CD4-positive, alpha-beta T cell treated with Interleukin-6 at 100 ng/mL for 8 hours (primary cell): ENCODE measurements around the gene TCHP.
"Not testable (repeated sequence)": the region's sequence is repeated elsewhere in the genome, so short reads cannot be mapped to it uniquely, and the experiment has no call there.

Experiments
- DNase-seq: peaks from one replicate; pipeline ENCODE4 v3.0.0-alpha.2; 2020; ENCODE audit warnings: mixed read lengths, low spot score

Gene TCHP

DNA sequence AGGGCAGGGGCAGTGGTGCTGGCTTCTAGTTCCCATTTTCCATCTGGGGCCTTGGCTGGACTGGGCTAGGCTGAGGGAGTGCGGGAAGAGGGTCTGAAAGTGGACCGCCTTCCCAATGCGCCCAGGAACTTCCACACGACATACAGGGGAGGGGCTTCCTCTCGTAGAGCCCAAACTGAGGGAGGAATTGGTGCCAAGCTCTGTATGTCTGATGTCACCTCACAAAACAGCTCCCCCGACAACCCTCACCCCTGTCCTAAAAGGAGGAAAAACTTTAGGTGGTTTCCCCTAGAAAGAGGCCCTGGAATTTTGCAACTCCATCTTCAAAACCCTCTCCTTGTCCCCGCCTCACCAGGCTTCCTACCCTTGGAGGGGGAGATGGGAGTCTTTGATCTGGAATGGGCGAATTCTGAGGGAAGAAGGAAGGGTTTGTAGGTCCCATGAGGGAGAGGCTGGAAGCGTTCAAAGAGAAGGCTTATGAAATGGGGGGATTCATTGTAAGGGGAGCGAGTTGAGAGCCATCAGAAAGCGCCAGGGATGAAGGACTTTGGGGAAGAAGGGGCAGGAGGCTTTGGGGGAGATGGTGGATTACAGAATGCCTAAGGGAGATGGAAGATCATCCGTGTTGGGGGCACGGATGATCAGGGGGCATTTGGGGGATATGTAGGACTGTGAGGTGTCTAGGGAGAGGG, 20.6 kb upstream of the TCHP start:
- no peak for DNase-seq

DNA sequence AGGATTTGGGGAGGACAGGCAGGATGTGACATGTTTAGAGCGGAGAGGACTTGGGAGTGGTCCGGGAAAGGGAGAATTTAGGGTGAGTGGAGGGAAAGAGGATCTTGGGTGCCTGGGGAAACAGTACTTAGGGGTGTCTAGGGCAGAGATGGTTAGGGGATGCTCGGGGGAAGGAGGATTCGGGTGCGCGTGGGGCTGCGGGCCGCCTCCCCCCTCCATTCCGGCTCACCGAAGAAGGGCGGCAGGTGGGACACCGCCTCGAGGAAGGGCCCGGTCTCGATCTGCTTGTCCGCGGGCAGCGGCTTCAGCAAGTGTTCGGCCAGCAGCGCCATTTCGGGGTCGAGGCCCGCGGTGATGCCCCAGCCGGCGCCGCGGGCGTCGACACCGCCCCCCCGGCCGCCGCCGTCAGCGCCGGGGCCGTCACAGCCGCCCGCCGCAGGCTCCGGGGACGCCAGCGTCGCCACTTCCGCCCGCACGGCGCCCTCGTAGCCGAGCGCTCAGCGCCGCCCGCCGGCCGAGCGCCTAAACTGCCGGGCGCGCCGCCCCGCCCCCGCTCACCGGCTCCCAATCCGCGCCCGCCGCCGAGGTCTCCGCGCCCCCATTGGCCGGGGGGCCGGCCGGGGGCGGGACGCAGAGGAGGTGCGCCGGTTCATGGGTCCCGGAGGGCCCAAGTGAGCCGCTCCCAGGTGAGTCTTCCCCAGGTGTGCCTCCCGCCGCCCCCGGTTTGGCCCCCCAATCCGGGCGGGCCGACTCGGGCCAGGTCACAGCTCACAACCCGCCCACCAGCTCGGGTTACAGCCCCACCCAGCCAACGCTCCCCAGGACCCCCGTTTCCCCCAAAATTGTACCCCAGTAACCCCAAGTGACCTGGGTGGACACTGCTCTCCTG, 19.8 kb upstream of the TCHP start, which contains the start of gene GLTP:
TSS of gene GLTP (minus strand) at position 499 of the 889 bp plus-strand sequence. CDS start at position 332, 167 bp downstream.
- DNase-seq = peak; percentile 88

DNA sequence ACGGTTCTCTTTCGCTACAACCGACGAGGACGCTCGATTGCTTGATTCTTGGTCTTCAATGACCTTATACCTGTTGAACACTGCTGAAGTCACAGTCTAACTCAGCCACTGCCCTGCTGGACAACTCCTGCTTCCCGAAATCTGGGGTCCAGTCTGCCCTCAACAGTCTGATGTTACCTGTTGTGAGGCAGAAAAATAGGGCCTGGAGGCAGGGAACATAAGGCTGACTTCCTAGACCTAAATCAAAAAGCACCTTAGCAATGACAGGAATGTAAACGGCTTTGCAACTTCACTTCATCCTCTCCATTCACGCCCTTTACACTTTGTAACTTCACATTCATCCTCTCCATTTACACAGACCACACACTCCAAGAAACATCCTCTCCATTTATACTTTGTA, 19.1 kb upstream of the TCHP start:
- DNase-seq = no peak

DNA sequence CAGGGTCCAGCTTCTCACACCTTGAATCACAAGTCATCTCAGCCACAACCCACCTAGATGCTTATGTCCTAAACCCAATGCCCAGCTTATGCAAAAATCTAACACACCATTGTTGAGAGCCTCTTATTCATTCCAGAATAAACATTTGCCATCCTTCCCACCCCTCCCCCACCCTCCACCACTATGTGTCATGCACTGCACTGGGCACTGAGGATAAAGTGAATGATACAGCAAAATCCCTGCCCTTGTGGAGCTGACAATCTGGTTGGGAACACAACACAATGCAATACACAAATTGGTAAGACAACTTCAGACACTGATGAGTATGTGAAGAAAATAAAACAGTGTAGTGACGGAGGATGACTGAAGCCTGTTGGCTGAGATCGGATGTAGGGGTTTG, 18.3 kb upstream of the TCHP start:
- DNase-seq = no peak

DNA sequence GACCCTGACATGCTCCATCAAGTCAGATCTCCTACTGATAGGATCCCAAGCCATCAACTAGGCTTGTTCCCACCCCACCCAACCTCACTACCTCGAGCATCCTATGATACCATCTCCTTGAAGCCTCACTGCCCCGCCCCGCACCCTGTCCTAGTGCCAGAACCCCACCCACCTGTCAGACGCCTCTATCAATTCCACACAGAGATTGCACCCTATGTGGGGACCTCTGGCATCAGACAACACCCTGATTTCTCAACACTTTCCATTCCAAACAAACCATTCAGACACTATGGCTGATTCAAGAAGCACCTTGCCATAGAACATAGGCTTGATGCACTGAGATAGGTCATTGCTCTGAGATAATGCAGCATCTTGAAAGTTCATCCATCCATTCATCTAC, 16.6 kb upstream of the TCHP start:
- no peak for DNase-seq

DNA sequence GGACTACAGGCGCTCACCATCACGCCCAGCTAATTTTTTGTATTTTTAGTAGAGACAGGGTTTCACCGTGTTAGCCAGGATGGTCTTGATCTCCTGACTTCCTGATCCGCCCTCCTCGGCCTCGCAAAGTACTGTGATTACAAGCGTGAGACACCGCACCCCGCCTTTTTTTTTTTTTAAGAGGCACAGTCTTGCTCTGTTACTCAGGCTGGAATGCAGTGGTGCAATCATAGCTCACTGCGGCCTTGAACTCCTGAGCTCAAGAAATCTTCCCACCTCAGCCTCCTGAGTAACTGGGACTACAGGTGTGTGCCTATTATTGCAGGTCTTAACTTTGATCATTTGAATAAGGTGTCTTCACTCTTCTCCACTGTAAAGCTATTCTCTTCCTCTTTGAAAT, 14.5 kb upstream of the TCHP start:
- no peak for DNase-seq

DNA sequence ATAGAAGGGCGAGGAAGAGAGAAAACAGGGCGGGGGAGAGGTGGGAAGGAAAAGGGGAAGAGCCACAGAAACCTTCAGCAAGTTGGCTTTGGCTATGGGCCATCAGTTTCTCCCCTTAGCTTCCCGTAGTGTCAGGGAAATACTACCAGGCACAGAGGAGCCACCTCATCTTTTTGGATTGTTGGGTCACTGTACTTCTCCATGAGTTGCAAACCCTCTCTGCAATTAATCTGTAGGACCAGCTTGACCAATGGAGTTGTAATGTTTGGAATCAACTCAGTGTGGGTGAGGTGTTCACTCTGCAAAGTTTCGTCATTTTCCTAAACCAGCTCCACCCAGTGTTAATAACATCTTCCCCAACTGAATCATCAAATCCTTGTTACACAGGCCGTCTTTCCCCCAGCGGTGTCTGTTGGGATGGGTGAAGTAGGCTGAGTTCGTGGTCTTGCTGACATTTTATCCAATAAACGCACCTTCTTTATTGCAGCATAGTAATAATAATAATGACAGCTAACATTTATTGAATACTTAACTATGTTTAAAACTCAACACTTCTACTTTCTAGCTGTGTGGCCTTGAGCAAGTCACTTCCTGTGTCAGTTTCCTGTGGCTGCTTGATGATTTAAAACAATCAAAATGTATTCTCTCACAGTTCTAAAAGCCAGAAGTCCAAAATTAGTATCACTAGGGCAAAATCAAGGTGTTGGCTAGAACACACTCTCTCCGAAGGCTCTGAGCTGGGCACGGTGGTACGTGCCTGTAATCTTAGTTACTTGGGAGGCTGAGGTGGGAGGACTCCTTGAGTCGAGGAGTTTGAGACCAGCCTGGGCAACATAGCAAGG, 11.7 kb upstream of the TCHP start:
- DNase-seq = peak; percentile 48

DNA sequence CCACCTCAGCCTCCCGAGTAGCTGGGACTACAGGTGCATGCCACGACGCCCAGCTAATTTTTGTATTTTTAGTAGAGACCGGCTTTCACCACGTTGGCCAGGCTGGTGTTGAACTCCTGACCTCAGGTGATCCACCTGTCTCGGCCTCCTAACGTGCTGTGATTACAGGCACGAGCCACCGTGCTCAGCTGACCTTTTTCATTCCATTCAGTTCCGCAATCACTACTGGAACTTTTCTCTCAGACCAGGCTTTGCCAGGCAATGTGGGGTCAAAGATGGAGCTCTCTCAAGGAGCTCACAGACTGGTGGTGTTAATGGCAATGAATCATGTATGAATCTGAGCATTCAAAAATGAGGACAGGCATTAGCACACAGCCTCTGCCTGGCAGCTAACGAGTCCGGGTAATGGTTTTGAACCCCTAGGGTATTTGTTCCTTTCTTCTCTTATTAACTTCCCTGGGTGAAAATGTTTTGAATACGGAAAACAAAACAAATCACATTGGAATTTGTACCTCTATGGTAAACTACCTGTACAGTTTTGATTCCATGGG, 9.4 kb upstream of the TCHP start:
- DNase-seq = no peak

DNA sequence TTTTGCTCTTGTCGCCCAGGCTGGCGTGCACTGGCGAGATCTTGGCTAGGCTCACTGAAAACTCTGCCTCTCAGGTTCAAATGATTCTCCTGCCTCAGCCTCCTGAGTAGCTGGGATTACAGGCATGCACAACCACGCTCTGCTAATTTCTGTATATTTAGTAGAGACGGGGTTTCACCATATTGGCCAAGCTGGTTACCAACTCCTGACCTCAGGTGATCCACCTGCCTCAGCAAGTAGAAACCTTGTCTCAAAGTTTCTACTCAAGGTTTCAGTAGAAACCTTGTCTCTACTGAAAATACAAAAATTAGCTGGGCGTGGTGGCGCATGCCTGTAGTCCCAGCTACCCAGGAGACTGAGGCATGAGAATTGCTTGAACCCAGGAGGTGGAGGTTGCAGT, 8.3 kb upstream of the TCHP start:
- not testable (repeated sequence) for DNase-seq

DNA sequence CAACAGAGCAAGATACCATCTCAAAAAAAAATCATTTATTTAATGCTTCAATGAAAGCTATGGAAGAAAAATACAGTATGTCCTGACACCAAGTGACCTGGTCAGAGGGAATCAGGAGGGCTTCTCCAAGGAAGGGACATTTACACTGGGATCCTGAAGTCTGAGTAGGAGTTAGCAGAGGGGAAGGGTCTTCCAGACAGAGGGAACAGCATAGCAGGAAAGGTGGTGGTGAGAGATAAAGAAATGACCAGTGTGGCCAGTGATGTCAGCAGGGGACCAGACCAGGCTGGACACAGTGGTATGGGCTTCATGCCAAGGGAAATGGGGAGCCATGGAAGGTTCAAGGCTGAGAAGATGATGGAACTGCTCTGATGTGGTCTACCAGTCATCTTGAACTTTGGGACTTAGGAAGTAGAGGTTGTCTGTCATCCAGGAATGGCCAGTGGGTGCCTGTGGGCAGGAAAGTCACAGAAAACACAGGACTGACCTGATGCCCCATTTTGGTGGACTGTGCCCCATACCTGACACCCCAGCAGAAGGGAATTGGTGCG, 7.8 kb upstream of the TCHP start:
- DNase-seq = no peak

DNA sequence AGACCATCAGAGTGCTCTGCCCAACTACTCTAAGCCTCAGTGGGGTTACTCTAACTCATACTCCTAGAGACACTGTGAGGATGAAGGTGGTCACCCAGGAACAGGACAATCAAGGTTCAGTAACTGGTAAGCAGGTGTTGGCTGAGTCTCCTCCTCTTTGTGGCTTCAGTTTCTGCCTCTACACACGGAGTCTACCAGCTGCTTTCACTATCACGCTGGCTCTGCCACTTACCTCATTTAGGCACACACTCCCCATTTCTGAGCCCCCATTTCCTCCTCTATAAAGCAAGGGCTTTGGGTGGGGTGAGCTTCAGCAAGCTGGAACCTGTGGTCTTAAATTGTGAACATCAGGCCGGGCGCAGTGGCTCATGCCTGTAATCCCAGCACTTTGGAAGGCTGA, 7.3 kb upstream of the TCHP start:
- DNase-seq = no peak

DNA sequence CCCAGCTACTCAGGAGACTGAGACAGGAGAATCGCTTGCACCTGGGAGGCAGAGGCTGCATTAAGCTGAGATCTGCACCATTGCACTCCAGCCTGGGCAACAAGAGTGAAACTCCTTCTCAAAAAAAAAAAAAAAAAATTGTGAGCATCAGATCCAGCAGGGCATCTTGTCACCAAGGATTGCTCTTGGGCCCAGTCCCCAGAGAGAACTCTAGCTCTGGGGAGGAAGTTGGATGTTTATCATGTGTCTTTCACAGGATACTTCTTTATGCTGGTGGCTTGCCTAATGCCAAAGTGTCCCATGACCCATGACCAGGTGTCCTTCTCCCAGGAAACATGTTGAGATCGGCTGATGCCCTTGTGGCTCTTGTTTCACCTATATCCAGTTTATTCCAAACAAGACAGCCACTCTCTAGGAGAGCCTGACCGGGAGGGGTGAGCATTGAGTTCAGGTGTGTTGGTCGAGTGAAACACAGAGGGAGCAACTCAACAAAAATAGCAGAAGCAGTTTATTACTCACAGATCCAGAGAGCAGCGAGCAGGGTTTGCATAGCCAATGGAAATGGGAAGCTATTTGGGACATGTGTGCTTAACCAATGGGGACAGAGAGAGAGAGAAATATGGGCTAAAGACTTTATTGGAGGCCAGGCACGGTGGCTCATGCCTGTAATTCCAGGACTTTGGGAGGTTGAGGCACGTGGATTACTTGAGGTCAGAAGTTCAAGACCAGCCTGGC, 6.6 kb upstream of the TCHP start:
- no peak for DNase-seq

DNA sequence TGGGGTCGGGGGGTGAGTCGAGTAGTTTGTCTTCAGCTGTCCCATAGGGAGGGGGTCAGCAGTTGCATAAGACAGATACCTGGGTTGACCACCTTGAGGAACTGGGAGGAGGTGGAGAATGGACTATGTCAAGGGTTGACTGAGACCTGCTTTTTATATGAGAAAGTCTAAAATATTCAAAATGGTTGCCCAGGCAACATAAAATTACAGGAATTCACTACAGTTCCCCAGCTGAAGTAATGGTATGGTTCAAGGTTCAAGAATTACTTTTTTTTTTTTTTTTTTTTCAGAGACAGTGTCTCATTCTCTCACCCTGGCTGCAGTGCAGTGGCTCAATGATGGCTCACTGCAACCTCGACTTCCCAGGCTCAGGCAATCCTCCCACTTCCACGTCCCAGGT, 5.1 kb upstream of the TCHP start:
- no peak for DNase-seq

DNA sequence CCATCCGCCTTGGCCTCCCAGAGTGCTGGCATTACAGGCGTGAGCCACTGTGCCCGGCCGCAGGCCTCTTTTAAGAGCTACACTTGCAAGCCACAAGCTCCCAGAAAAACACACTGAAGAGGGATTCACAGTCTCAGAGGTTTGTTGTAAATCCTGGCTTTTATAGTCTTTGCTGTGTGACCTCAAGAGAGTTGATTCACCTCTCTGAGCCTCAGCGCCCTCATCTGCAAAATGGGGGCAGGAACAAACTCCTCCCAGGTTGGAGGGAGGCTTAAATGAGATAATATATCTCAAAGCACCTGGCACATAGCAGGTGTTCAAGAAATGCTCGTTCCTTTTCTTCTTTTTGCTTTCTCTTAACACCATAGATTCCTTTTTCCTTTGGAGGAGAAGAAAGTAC, 3.9 kb upstream of the TCHP start:
- DNase-seq = no peak

DNA sequence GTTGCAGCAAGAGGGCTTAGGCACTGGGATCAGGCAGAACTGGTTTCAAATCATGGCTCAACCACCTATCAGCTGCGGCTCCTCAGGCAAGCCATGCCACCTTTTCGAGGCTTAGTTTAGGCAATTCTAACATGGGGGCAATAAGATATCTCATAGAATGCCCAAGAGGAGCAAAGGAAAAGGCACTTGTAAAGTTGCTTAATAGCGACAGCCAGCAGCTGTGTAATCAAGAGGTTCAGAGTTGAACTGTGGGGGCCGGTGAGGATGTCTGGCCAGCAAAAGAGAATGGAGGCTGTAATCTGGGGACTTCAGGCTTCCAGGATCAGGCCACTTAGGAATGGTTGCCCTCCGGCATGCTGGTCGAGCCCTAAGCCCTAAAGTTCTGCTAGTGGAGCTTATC, 3.0 kb upstream of the TCHP start:
- DNase-seq = no peak

DNA sequence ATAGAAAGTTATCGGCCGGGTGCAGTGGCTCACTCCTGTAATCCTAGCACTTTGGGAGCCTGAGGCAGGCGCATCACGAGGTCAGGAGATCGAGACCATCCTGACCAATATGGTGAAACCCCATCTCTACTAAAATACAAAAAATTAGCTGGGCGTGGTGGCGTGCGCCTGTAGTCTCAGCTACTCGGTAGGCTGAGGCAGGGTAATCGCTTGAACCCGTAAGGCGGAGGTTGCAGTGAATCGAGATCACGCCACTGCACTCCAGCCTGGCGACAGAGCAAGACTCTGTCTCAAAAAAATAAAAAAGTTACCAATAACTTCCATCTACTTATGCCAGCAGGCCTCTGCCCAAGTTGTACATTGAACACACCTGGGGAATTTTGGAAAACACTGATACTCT, 729 bp upstream of the TCHP start:
- not testable (repeated sequence) for DNase-seq

DNA sequence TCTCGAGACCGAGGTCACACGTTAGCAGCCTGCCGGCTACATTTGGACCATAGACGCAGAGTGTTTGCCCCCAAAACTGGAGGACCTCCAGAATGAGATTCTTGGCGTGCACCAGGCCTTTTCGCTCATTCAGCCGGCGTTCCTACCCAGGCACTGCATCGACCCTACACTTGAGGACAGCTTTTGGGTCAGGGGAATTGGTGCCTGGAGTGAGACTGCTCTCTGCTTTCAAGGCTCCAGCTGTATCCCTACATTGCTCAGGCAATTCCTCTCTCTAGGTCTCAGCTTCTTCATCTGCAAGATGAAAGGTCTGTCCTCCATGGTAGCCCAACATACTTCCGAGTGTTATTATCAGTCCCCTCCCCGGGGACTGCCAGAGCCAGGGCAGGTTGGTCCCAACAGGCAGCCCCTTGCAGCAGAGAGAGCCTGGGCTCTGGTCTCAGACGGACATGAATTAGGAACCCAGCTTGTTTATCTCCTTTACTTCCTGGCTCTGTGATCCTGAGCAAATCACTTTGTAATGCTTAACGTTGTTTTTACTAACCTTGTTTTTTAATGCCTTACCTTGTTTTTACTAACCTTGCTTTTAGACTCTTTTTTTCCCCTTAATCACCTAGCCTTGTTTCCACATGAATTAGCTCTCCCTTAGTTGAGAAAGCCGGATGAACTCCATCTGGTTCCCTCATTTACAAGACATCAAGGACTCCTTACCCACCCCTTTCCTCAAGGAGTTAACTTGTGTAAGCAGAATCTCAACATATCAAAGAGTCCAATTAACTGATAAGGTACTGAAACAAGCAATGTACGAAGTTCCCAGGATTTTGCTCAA, 892 bp downstream of the TCHP start:
- DNase-seq = no peak

DNA sequence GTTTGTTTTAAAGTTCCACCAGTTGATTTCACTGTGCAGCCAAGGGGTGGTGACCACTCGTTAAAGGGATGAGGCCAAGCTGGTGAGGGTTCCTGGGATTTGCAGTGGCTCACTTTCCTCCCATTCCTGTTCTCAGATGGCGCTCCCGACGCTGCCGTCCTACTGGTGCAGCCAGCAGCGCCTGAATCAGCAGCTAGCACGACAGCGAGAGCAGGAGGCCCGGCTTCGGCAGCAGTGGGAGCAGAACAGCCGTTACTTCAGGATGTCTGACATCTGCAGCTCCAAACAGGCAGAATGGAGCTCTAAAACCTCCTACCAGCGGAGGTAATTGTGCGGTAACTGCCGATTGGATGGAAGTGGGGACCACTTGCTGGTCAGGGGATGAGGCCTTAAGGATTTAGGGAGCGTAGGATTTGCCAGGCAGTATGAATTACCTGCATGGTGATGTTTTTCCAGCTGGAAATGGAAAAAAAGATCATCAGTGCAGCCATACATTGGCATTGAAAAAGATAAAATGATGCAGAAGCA, 2.9 kb downstream of the TCHP start:
- DNase-seq = no peak

DNA sequence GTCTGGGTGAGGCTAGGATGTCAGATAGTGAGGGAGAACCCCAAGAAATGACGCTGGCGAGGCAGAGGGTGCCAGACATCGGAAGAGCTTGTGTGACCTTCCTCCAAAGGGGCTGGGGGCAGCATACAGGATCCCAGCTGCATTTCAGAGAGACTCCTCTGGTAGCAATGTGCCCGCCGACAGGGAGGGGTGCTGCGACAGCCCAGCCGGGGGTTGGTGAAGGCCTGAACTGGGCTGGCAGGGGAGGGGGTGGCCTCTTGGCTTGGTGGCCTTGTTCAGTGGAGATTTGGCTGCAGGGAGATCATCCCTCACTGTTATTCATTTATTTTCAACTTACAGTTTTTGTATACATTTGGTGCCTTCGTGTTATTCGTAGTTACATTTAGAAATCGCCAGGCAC, 5.2 kb downstream of the TCHP start:
- DNase-seq = no peak
